WTC11 (cell line): ENCODE measurements around the gene TMEM141.

ENCODE experiments used
- AFF4 ChIP-seq: sonication (generic); formaldehyde crosslinking; IDR thresholded peaks from 2 replicates; pipeline ENCODE4 v1.8.1; 2023; ENCODE audit warnings: mild to moderate bottlenecking, missing genetic modification reagents, borderline replicate concordance
- ATF3 ChIP-seq: sonication (generic); formaldehyde crosslinking; conservative IDR thresholded peaks from 2 replicates; pipeline ENCODE4 v1.8.1; 2022; ENCODE audit warnings: mild to moderate bottlenecking, missing genetic modification reagents
- CREM ChIP-seq: sonication (generic); formaldehyde crosslinking; IDR thresholded peaks from 2 replicates; pipeline ENCODE4 v1.8.1; 2022; ENCODE audit warnings: mild to moderate bottlenecking, missing genetic modification reagents, moderate library complexity
- CTCF ChIP-seq: fragments of 200-600 bp; IDR thresholded peaks from 2 replicates; pipeline ENCODE4 v1.8.0; 2022; ENCODE audit warnings: antibody characterized with exemption
- ERG ChIP-seq: fragments of 250-450 bp; sonication (Bioruptor Pico); IDR thresholded peaks from 2 replicates; pipeline ENCODE4 v1.8.0; 2021; ENCODE audit warnings: mild to moderate bottlenecking
- GABPB1 ChIP-seq: sonication (generic); formaldehyde crosslinking; IDR thresholded peaks from 2 replicates; pipeline ENCODE4 v1.8.1; 2023; ENCODE audit warnings: mild to moderate bottlenecking, missing genetic modification reagents
- HMGXB4 ChIP-seq: sonication (generic); formaldehyde crosslinking; IDR thresholded peaks from 2 replicates; pipeline ENCODE4 v1.8.1; 2023; ENCODE audit warnings: mild to moderate bottlenecking, moderate library complexity, missing genetic modification reagents
- KAT7 ChIP-seq: sonication (generic); formaldehyde crosslinking; IDR thresholded peaks from 2 replicates; pipeline ENCODE4 v1.8.1; 2023; ENCODE audit warnings: missing genetic modification reagents, mild to moderate bottlenecking, borderline replicate concordance
- MAX ChIP-seq: sonication (generic); formaldehyde crosslinking; IDR thresholded peaks from 2 replicates; pipeline ENCODE4 v1.8.0; 2022; ENCODE audit warnings: mild to moderate bottlenecking, missing genetic modification reagents
- MLX ChIP-seq: sonication (generic); formaldehyde crosslinking; IDR thresholded peaks from 2 replicates; pipeline ENCODE4 v1.8.1; 2023; ENCODE audit warnings: mild to moderate bottlenecking, missing genetic modification reagents, moderate library complexity
- NFYB ChIP-seq: sonication (generic); formaldehyde crosslinking; conservative IDR thresholded peaks from 2 replicates; pipeline ENCODE4 v1.8.0; 2022; ENCODE audit warnings: low read depth, missing genetic modification reagents
- NR2C2 ChIP-seq: sonication (generic); formaldehyde crosslinking; IDR thresholded peaks from 2 replicates; pipeline ENCODE4 v1.8.0; 2022; ENCODE audit warnings: mild to moderate bottlenecking, missing genetic modification reagents
- SP1 ChIP-seq: sonication (generic); formaldehyde crosslinking; conservative IDR thresholded peaks from 2 replicates; pipeline ENCODE4 v1.8.1; 2022; ENCODE audit warnings: missing genetic modification reagents
- ZBTB43 ChIP-seq: sonication (generic); formaldehyde crosslinking; IDR thresholded peaks from 2 replicates; pipeline ENCODE4 v1.8.1; 2023; ENCODE audit warnings: mild to moderate bottlenecking, missing genetic modification reagents

- no peak for TF ChIP-seq CTCF
- TF ChIP-seq NFYB (CRISPR knock-in tag), result no peak
- no peak for TF ChIP-seq MAX
- no peak for TF ChIP-seq SP1 (CRISPR knock-in tag)
- no peak for TF ChIP-seq ATF3
- TF ChIP-seq ZBTB43 (CRISPR knock-in tag), result no peak
- no peak for TF ChIP-seq HMGXB4 (CRISPR knock-in tag)
- no peak for TF ChIP-seq ERG (CRISPR knock-in tag)
- TF ChIP-seq CREM (CRISPR knock-in tag), result no peak
- no peak for TF ChIP-seq KAT7
- no peak for TF ChIP-seq GABPB1 (CRISPR knock-in tag)
- TF ChIP-seq MLX (CRISPR knock-in tag), result no peak
- TF ChIP-seq NR2C2 (CRISPR knock-in tag), result no peak
- TF ChIP-seq AFF4 (CRISPR knock-in tag), result no peak
Measured at GRCh38 chr9:136793086-136793946, 2.2 kb downstream of the TMEM141 start.
